H1 (cell line): Measurements from ENCODE around the gene CCDC60. TPM values are rescaled to one million over a fixed set of nuclear protein-coding genes. Genes with fewer than 3 reads are reported as not detected.

Source experiments
- CTCF ChIA-PET: fragments of 300-600 bp; sonication (Branson Sonifier 250); formaldehyde crosslinking; loops from one replicate; lab custom pipeline; 2021; ENCODE audit not compliant: partially characterized antibody; lab: Charles Lee
- POLR2A ChIA-PET: fragments of 300-600 bp; sonication (Branson Sonifier 250); formaldehyde crosslinking; loops from one replicate; lab custom pipeline; 2021; ENCODE audit warnings: inconsistent platforms; ENCODE audit not compliant: partially characterized antibody; lab: Charles Lee
- DNase-seq, 2 experiments: peaks; one replicate each; pipeline versions ENCODE4 v3.0.0 to v3.0.0-alpha.2; 2010 to 2022; ENCODE audit warnings: low spot score in 2 of 2, low read depth in 1 of 2, mixed read lengths in 1 of 2
- FAIRE-seq: peaks from 2 replicates; lab custom pipeline; 2011; peaks lifted over from hg19 to GRCh38; lab: Jason Lieb, UNC
- H2AFZ ChIP-seq: 2 replicates; pipeline ENCODE4 v1.8.1; 2012; ENCODE audit warnings: low read length, inconsistent platforms
- H2AK5ac ChIP-seq: 2 replicates; pipeline ENCODE4 v1.6.1; 2013; ENCODE audit warnings: low read depth, low read length
- H2BK120ac ChIP-seq: replicated peaks from 2 replicates; pipeline ENCODE3; 2013; ENCODE audit warnings: low read depth, low read length, inconsistent platforms
- H2BK12ac ChIP-seq: 2 replicates; pipeline ENCODE4 v1.6.1; 2013; ENCODE audit warnings: low read depth, low read length
- H2BK15ac ChIP-seq: 2 replicates; pipeline ENCODE4 v1.6.1; 2013; ENCODE audit warnings: low read length
- H2BK20ac ChIP-seq: 2 replicates; pipeline ENCODE4 v1.6.1; 2013; ENCODE audit warnings: low read length
- H2BK5ac ChIP-seq: 2 replicates; pipeline ENCODE4 v1.6.1; 2013; ENCODE audit warnings: low read depth, low read length
- H3K14ac ChIP-seq: 2 replicates; pipeline ENCODE4 v1.6.1; 2013; ENCODE audit warnings: inconsistent platforms; ENCODE audit not compliant: insufficient read length
- H3K18ac ChIP-seq: 2 replicates; pipeline ENCODE4 v1.6.1; 2013; ENCODE audit warnings: low read length; ENCODE audit errors: extremely low read depth
- H3K23ac ChIP-seq: 2 replicates; pipeline ENCODE4 v1.6.1; 2013; ENCODE audit warnings: inconsistent platforms; ENCODE audit not compliant: insufficient read length
- H3K23me2 ChIP-seq: 2 replicates; pipeline ENCODE4 v1.6.1; 2013; ENCODE audit warnings: low read depth, low read length
- H3K27ac ChIP-seq: 2 replicates; pipeline ENCODE4 v1.6.1; 2011; ENCODE audit warnings: low read depth, low read length, inconsistent platforms
- H3K27me3 ChIP-seq, 4 experiments: replicated peaks in 1 of 4; 1 replicate in 1 of 4; 2 replicates in 3 of 4; pipeline versions ENCODE4 v1.6.1 to v1.8.1; 2011 to 2013; ENCODE audit warnings: low read length in 3 of 4, mild to moderate bottlenecking in 3 of 4, inconsistent platforms in 2 of 4, mixed read lengths in 2 of 4, moderate library complexity in 1 of 4; ENCODE audit not compliant: control insufficient read depth in 3 of 4, insufficient read depth in 3 of 4; ENCODE audit errors: extremely low read depth in 1 of 4
- H3K36me3 ChIP-seq, 4 experiments: 2 replicates each; pipeline versions ENCODE4 v1.6.1 to v1.8.1; 2011 to 2013; ENCODE audit warnings: mild to moderate bottlenecking in 4 of 4, low read length in 3 of 4, moderate library complexity in 2 of 4, control low read depth in 1 of 4, inconsistent platforms in 1 of 4; ENCODE audit not compliant: insufficient read depth in 4 of 4, control insufficient read depth in 2 of 4
- H3K4ac ChIP-seq: replicated peaks from 2 replicates; pipeline ENCODE3; 2013; ENCODE audit warnings: low read length, low read depth, mixed read lengths, inconsistent platforms; ENCODE audit not compliant: insufficient read length
- H3K4me1 ChIP-seq, 4 experiments: replicated peaks in 1 of 4; 1 replicate in 1 of 4; 2 replicates in 3 of 4; pipeline versions ENCODE4 v1.6.1 to v1.8.1; 2011 to 2013; ENCODE audit warnings: low read length in 3 of 4, inconsistent platforms in 2 of 4, mixed read lengths in 1 of 4; ENCODE audit not compliant: insufficient read depth in 4 of 4, control insufficient read depth in 3 of 4
- H3K4me2 ChIP-seq, 2 experiments: 2 replicates each; pipeline versions ENCODE4 v1.6.1 to v1.8.1; 2011 to 2013; ENCODE audit warnings: low read depth in 2 of 2, low read length in 2 of 2, control low read depth in 1 of 2, inconsistent platforms in 1 of 2, mild to moderate bottlenecking in 1 of 2; ENCODE audit not compliant: insufficient read depth in 1 of 2
- H3K4me3 ChIP-seq, 4 experiments: fragments of 200-600, 300-600 bp in 1 of 4; sonication (generic), shearing (Covaris generic), sonication (Bioruptor Twin) in 1 of 4; 2 replicates each; pipeline versions ENCODE4 v1.5.1 to v1.8.1; 2011 to 2016; ENCODE audit warnings: low read length in 4 of 4, low read depth in 3 of 4, control low read depth in 2 of 4, inconsistent platforms in 2 of 4, mild to moderate bottlenecking in 2 of 4, mixed read lengths in 1 of 4, moderate library complexity in 1 of 4; ENCODE audit not compliant: insufficient read depth in 2 of 4; ENCODE audit errors: extremely low read depth in 1 of 4
- H3K56ac ChIP-seq: replicated peaks from 2 replicates; pipeline ENCODE3; 2013; ENCODE audit warnings: low read depth, mild to moderate bottlenecking, mixed read lengths, low read length, inconsistent platforms; ENCODE audit not compliant: insufficient read length
- H3K79me1 ChIP-seq: 2 replicates; pipeline ENCODE4 v1.6.1; 2013; ENCODE audit warnings: low read depth, low read length, control low read depth
- H3K79me2 ChIP-seq, 2 experiments: 2 replicates each; pipeline versions ENCODE4 v1.6.1 to v1.8.1; 2012 to 2013; ENCODE audit warnings: low read length in 2 of 2, mild to moderate bottlenecking in 2 of 2, inconsistent platforms in 1 of 2; ENCODE audit not compliant: insufficient read depth in 2 of 2, control insufficient read depth in 1 of 2
- H3K9ac ChIP-seq, 4 experiments: replicated peaks in 1 of 4; 1 replicate in 1 of 4; 2 replicates in 3 of 4; pipeline versions ENCODE4 v1.6.1 to v1.8.1; 2011 to 2013; ENCODE audit warnings: low read depth in 3 of 4, low read length in 3 of 4, control low read depth in 2 of 4, mild to moderate bottlenecking in 2 of 4, moderate library complexity in 2 of 4, inconsistent platforms in 1 of 4; ENCODE audit errors: extremely low read depth in 1 of 4
- H3K9me3 ChIP-seq, 2 experiments: 2 replicates each; pipeline versions ENCODE4 v1.6.1 to v1.8.1; 2012 to 2013; ENCODE audit warnings: mild to moderate bottlenecking in 2 of 2, moderate library complexity in 2 of 2, control low read depth in 1 of 2, inconsistent platforms in 1 of 2, low read depth in 1 of 2, low read length in 1 of 2, mixed read lengths in 1 of 2; ENCODE audit not compliant: insufficient read depth in 2 of 2
- H4K20me1 ChIP-seq, 2 experiments: replicated peaks in 1 of 2; 2 replicates each; pipeline versions ENCODE3 to v1.8.1; 2011 to 2013; ENCODE audit warnings: inconsistent platforms in 2 of 2, low read length in 2 of 2, mild to moderate bottlenecking in 1 of 2; ENCODE audit not compliant: insufficient read depth in 2 of 2, control insufficient read depth in 1 of 2
- H4K5ac ChIP-seq: 2 replicates; pipeline ENCODE4 v1.6.1; 2013; ENCODE audit warnings: low read length, low read depth, mixed read lengths, inconsistent platforms; ENCODE audit not compliant: insufficient read length
- H4K8ac ChIP-seq: 2 replicates; pipeline ENCODE4 v1.8.0; 2013; ENCODE audit warnings: mild to moderate bottlenecking, moderate library complexity, low read length, inconsistent platforms; ENCODE audit not compliant: insufficient read depth; ENCODE audit errors: extremely low read depth
- H4K91ac ChIP-seq: replicated peaks from 2 replicates; pipeline ENCODE3; 2013; ENCODE audit warnings: low read length, mixed read lengths, inconsistent platforms; ENCODE audit not compliant: insufficient read length
- CHD2 ChIP-seq: IDR thresholded peaks from 2 replicates; pipeline ENCODE4 v1.6.1; 2012; ENCODE audit warnings: low read length, improper control_type of control experiment
- EZH2 ChIP-seq: fragments of 200-600 bp; sonication (generic); IDR thresholded peaks from 2 replicates; pipeline ENCODE4 v1.7.1; 2012; ENCODE audit warnings: low read depth, mild to moderate bottlenecking, moderate library complexity, low read length, inconsistent platforms; ENCODE audit not compliant: severe bottlenecking
- KDM1A ChIP-seq: fragments of 200-600, 300-600 bp; sonication (generic); IDR thresholded peaks from 2 replicates; pipeline ENCODE4 v1.7.1; 2016; ENCODE audit warnings: mild to moderate bottlenecking, low read length, borderline replicate concordance
- MAFK ChIP-seq: IDR thresholded peaks from 2 replicates; pipeline ENCODE4 v1.6.1; 2012; ENCODE audit warnings: low read depth, mild to moderate bottlenecking, improper control_type of control experiment, low read length
- SAP30 ChIP-seq: fragments of 300-600 bp; sonication (generic); IDR thresholded peaks from 2 replicates; pipeline ENCODE4 v1.7.1; 2012; ENCODE audit warnings: low read length, moderate library complexity, mild to moderate bottlenecking, inconsistent platforms; ENCODE audit not compliant: insufficient read depth, insufficient replicate concordance
- TAF7 ChIP-seq: optimal IDR thresholded peaks from 2 replicates; pipeline ENCODE3; 2011; ENCODE audit warnings: low read depth, mild to moderate bottlenecking, inconsistent platforms, low read length, moderate library complexity, borderline replicate concordance
- TCF12 ChIP-seq: IDR thresholded peaks from 2 replicates; pipeline ENCODE4 v1.6.1; 2011; ENCODE audit warnings: low read depth, mild to moderate bottlenecking, low read length
- WGBS, 2 experiments: shearing (Covaris generic) in 1 of 2; methylation state at CpG; one replicate each; pipeline versions ENCODE4 v1.1.6 to v1.1.7; 2013 to 2015; ENCODE audit warnings: low lambda C conversion rate in 2 of 2, mixed read lengths in 2 of 2, inconsistent platforms in 1 of 2, low coverage in 1 of 2, missing lambda C conversion rate in 1 of 2; ENCODE audit not compliant: insufficient replicate concordance in 2 of 2, insufficient coverage in 1 of 2, insufficient read length in 1 of 2; ENCODE audit errors: extremely low coverage in 1 of 2, missing lambda C conversion rate in 1 of 2; 5-methylcytosine and 5-hydroxymethylcytosine counted together
- polyA plus RNA-seq, 7 experiments: library from polyadenylated mRNA; depleted of rRNA in 3 of 7; stranded (reverse) in 5 of 7; unstranded in 2 of 7; fragments of >200 nt in 5 of 7; fragments of 200-250 nt in 2 of 7; gene quantifications; 1 replicate in 5 of 7; 2 replicates in 1 of 7; 4 replicates in 1 of 7; pipeline versions ENCODE4 v1.2.1 to v1.2.3, GENCODE V29; 2011 to 2013; ENCODE audit warnings: missing spikeins in 2 of 7, mixed read lengths in 2 of 7
- total RNA-seq: library from RNA; stranded (reverse); fragmentation: NEBNext Ultra II Directional; extraction: Animal tissue kit (Norgen Biotek cat#: 25700); gene quantifications from 2 replicates; pipeline ENCODE4 v1.2.1, GENCODE V29; 2021

The CCDC60 gene
- total and polyA plus RNA-seq, 2 of the 8 experiments (the other 6 are each of a cell fraction or from before 2014, with no cell fraction given): 0.05 TPM; not detected in 1

DNA sequence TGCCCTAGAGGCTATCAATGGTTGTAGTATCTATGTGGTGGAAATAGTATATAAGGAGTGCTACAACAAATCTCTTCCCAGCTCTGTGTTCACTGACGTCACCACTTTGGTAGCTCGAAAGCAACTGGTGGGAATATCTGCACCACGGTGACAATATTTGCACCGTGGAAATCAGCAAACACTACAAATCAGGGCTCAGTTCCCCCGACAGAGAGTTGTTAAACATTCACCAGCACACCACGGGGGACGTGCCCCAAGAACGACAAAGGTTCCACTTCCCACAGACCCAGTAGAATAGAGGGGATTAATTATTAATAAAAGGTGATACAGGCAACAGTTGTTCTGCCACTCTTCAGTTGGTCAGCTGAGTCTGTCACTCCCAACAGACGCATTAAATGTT is 98.4 kb downstream of the CCDC60 start:
- Histone ChIP-seq H2BK120ac (no peak overlapping the region), H2BK20ac (no peak overlapping the region), H3K36me3 (no peaks in the 10 kb centered on the region), H3K18ac (no peak overlapping the region), H3K56ac (no peak overlapping the region), H2BK5ac (no peak overlapping the region), H2AK5ac (no peak overlapping the region), H4K5ac (no peak overlapping the region), H3K27ac (no peak overlapping the region), H3K79me1 (no peaks in the 10 kb centered on the region), H4K8ac (no peak overlapping the region), H3K4ac (no peak overlapping the region), H3K27me3 (no peaks in the 10 kb centered on the region), H3K23me2 (no peaks in the 10 kb centered on the region), H3K79me2 (no peaks in the 10 kb centered on the region), H3K23ac (no peak overlapping the region), H3K4me3 (no peak overlapping the region), H4K20me1 (no peaks in the 10 kb centered on the region), H2BK15ac (no peak overlapping the region), H2BK12ac (no peak overlapping the region), H4K91ac (no peak overlapping the region), H3K14ac (no peak overlapping the region), H3K4me1 (peaks cover 0 to 2% (median 0%) of the 10 kb centered on the region in 4 experiments; a peak in 2 of 7 replicates), H3K9me3 (peaks cover 0 to 6% of the 10 kb centered on the region in 2 experiments; a peak in 1 of 4 replicates), H3K9ac (no peak overlapping the region), H3K4me2 (no peak overlapping the region), H2AFZ (no peak overlapping the region)
- no peak for FAIRE-seq
- WGBS, 2 experiments: 84% methylated on average over 9 of the region's 9 CpGs; no CpG with 5 or more reads in 1 of the 2 experiments
- ChIA-PET POLR2A (no interaction called here), CTCF (interaction anchor here (0.6 to 3.5 kb wide), 9 partner anchors 10 to 692 kb away, joined by 3 to 31 read pairs (median 4); no protein-coding TSS in a partner anchor)
- DNase-seq: no peak
- no peak for TF ChIP-seq MAFK
- TF ChIP-seq EZH2: no peak
- TF ChIP-seq CHD2: no peak
- TF ChIP-seq TCF12: no peak
- TF ChIP-seq TAF7: no peak
- no peak for TF ChIP-seq SAP30
- TF ChIP-seq KDM1A: no peak
